Neuronal stem cell (in vitro differentiated cells): Measurements from ENCODE around the gene C14orf119.

Experiments used
- DNase-seq: peaks from one replicate; pipeline ENCODE4 v3.0.0-alpha.2; 2013; ENCODE audit warnings: low spot score
- H2AFZ ChIP-seq: one replicate; pipeline ENCODE4 v1.6.1; 2013; ENCODE audit warnings: mild to moderate bottlenecking, low read length, inconsistent platforms
- H2AK5ac ChIP-seq: 2 replicates; pipeline ENCODE4 v1.6.1; 2013; ENCODE audit warnings: low read depth, mild to moderate bottlenecking, inconsistent platforms, low read length, moderate library complexity, mixed read lengths
- H2BK120ac ChIP-seq: 2 replicates; pipeline ENCODE4 v1.6.1; 2013; ENCODE audit warnings: low read depth, mild to moderate bottlenecking, inconsistent platforms, low read length, moderate library complexity, mixed read lengths
- H2BK12ac ChIP-seq: one replicate; pipeline ENCODE4 v1.6.1; 2013; ENCODE audit warnings: low read length, inconsistent platforms
- H2BK15ac ChIP-seq: 2 replicates; pipeline ENCODE4 v1.6.1; 2013; ENCODE audit warnings: mild to moderate bottlenecking, low read length, inconsistent platforms, mixed read lengths
- H2BK5ac ChIP-seq: one replicate; pipeline ENCODE4 v1.6.1; 2013; ENCODE audit warnings: inconsistent platforms, mild to moderate bottlenecking, low read length, moderate library complexity
- H3K14ac ChIP-seq: one replicate; pipeline ENCODE4 v1.6.1; 2013; ENCODE audit warnings: low read length, inconsistent platforms
- H3K18ac ChIP-seq: 2 replicates; pipeline ENCODE4 v1.6.1; 2013; ENCODE audit warnings: low read length, inconsistent platforms
- H3K23ac ChIP-seq: 2 replicates; pipeline ENCODE4 v1.6.1; 2013; ENCODE audit warnings: low read depth, mild to moderate bottlenecking, mixed read lengths, low read length, inconsistent platforms; ENCODE audit not compliant: poor library complexity
- H3K27ac ChIP-seq: replicated peaks from 3 replicates; pipeline ENCODE4 v1.5.1; 2013; ENCODE audit warnings: low read length, inconsistent platforms
- H3K27me3 ChIP-seq, 3 experiments: 2 replicates each; pipeline ENCODE4 v1.6.1; 2013; ENCODE audit warnings: low read length in 3 of 3, mild to moderate bottlenecking in 2 of 3, inconsistent platforms in 1 of 3, low read depth in 1 of 3, mixed read lengths in 1 of 3, moderate library complexity in 1 of 3; ENCODE audit not compliant: control insufficient read depth in 3 of 3, insufficient read depth in 3 of 3
- H3K36me3 ChIP-seq, 2 donors: replicated peaks in 1 of 2; 2 replicates each; pipeline ENCODE4 v1.6.1; 2013; ENCODE audit warnings: low read length in 2 of 2; ENCODE audit not compliant: control insufficient read depth in 2 of 2, insufficient read depth in 2 of 2
- H3K4ac ChIP-seq: 2 replicates; pipeline ENCODE4 v1.6.1; 2013; ENCODE audit warnings: inconsistent platforms, mild to moderate bottlenecking, low read length, moderate library complexity
- H3K4me1 ChIP-seq, 2 donors: 1 replicate in 1 of 2; 2 replicates in 1 of 2; pipeline ENCODE4 v1.6.1; 2013; ENCODE audit warnings: low read length in 2 of 2, low read depth in 1 of 2; ENCODE audit not compliant: control insufficient read depth in 2 of 2, insufficient read depth in 1 of 2
- H3K4me2 ChIP-seq: one replicate; pipeline ENCODE4 v1.6.1; 2013; ENCODE audit warnings: mild to moderate bottlenecking, low read length, inconsistent platforms; ENCODE audit not compliant: insufficient read depth, poor library complexity, severe bottlenecking
- H3K4me3 ChIP-seq, 2 donors: 2 replicates each; pipeline ENCODE4 v1.5.1; 2013; ENCODE audit warnings: low read length in 2 of 2, mild to moderate bottlenecking in 2 of 2, inconsistent platforms in 1 of 2, moderate library complexity in 1 of 2
- H3K79me1 ChIP-seq: one replicate; pipeline ENCODE4 v1.6.1; 2013; ENCODE audit warnings: low read depth, mild to moderate bottlenecking, inconsistent platforms, low read length, moderate library complexity
- H3K9ac ChIP-seq: one replicate; pipeline ENCODE4 v1.6.1; 2013; ENCODE audit warnings: mild to moderate bottlenecking, low read depth, low read length, inconsistent platforms; ENCODE audit not compliant: poor library complexity
- H3K9me3 ChIP-seq, 2 donors: replicated peaks in 1 of 2; 2 replicates each; pipeline versions ENCODE3 to v1.6.1; 2013; ENCODE audit warnings: low read length in 2 of 2, mild to moderate bottlenecking in 2 of 2, inconsistent platforms in 1 of 2, low read depth in 1 of 2, mixed read lengths in 1 of 2, moderate library complexity in 1 of 2; ENCODE audit not compliant: control insufficient read depth in 2 of 2, insufficient read depth in 1 of 2
- H4K8ac ChIP-seq: one replicate; pipeline ENCODE4 v1.6.1; 2013; ENCODE audit warnings: low read depth, mild to moderate bottlenecking, inconsistent platforms, low read length, moderate library complexity
- H4K91ac ChIP-seq: one replicate; pipeline ENCODE4 v1.6.1; 2013; ENCODE audit warnings: low read length, low read depth, mild to moderate bottlenecking, inconsistent platforms; ENCODE audit not compliant: poor library complexity
- WGBS, 2 donors: extraction: QIAGEN DNeasy Blood & Tissue Kit; methylation state at CpG; one replicate each; pipeline ENCODE4 v1.1.7; 2013; ENCODE audit warnings: missing lambda C conversion rate in 2 of 2, mixed read lengths in 1 of 2; ENCODE audit not compliant: insufficient read length in 2 of 2, insufficient replicate concordance in 1 of 2; ENCODE audit errors: extremely low coverage in 2 of 2; 5-methylcytosine and 5-hydroxymethylcytosine counted together

C14orf119 gene

GRCh38 chr14:23101986-23102625 is 6.8 kb downstream of the C14orf119 start:
- H2BK12ac ChIP-seq: no peak overlapping the region
- H3K9me3 ChIP-seq: no peaks in the 10 kb centered on the region
- no peak overlapping the region for H3K4me3 ChIP-seq
- no peak overlapping the region for H2BK120ac ChIP-seq
- no peak overlapping the region for H3K23ac ChIP-seq
- H3K36me3 ChIP-seq: peaks cover 11 to 27% of the 10 kb centered on the region in 2 donors
- no peak overlapping the region for H3K14ac ChIP-seq
- H3K18ac ChIP-seq: no peak overlapping the region
- H3K27ac ChIP-seq: no peak overlapping the region
- H2BK15ac ChIP-seq: no peak overlapping the region
- DNase-seq: no peak
- H3K9ac ChIP-seq: no peak overlapping the region
- H4K91ac ChIP-seq: no peak overlapping the region
- 100% methylated on average over 2 of the region's 10 CpGs; no CpG with 5 or more reads in 1 of the 2 donors for WGBS, 2 donors
- no peaks in the 10 kb centered on the region for H3K4me1 ChIP-seq
- H3K27me3 ChIP-seq: no peaks in the 10 kb centered on the region
- peak overlapping the region; percentile 26 for H2AK5ac ChIP-seq
- H3K4me2 ChIP-seq: no peak overlapping the region
- no peak overlapping the region for H3K4ac ChIP-seq
- no peak overlapping the region for H2BK5ac ChIP-seq
- no peak overlapping the region for H2AFZ ChIP-seq
- peaks cover 4% of the 10 kb centered on the region for H3K79me1 ChIP-seq
- no peak overlapping the region for H4K8ac ChIP-seq

GRCh38 chr14:23102801-23103200 is 7.5 kb downstream of the C14orf119 start:
- Histone ChIP-seq H2AFZ (no peak overlapping the region), H3K36me3 (peaks cover 7 to 20% of the 10 kb centered on the region in 2 donors), H3K23ac (no peak overlapping the region), H3K27me3 (no peaks in the 10 kb centered on the region), H2BK12ac (no peak overlapping the region), H3K9ac (no peak overlapping the region), H3K4me1 (no peaks in the 10 kb centered on the region), H3K79me1 (peaks cover 1% of the 10 kb centered on the region), H3K4me2 (no peak overlapping the region), H2BK5ac (no peak overlapping the region), H3K14ac (no peak overlapping the region), H2BK120ac (no peak overlapping the region), H3K27ac (no peak overlapping the region), H4K8ac (no peak overlapping the region), H2BK15ac (no peak overlapping the region), H3K18ac (no peak overlapping the region), H4K91ac (no peak overlapping the region), H2AK5ac (no peak overlapping the region), H3K9me3 (no peaks in the 10 kb centered on the region), H3K4ac (no peak overlapping the region), H3K4me3 (no peak overlapping the region)
- DNase-seq: no peak
- no CpG with 5 or more reads among the region's 2 CpGs for WGBS, 2 donors

GRCh38 chr14:23103581-23103980 is 8.3 kb downstream of the C14orf119 start:
- H3K14ac ChIP-seq: no peak overlapping the region
- no peak overlapping the region for H4K8ac ChIP-seq
- no peaks in the 10 kb centered on the region for H3K27me3 ChIP-seq
- no peaks in the 10 kb centered on the region for H3K79me1 ChIP-seq
- no peaks in the 10 kb centered on the region for H3K9me3 ChIP-seq
- no peak overlapping the region for H3K23ac ChIP-seq
- H3K27ac ChIP-seq: no peak overlapping the region
- no peak overlapping the region for H2BK12ac ChIP-seq
- DNase-seq: no peak
- WGBS, 2 donors: no CpG with 5 or more reads among the region's 4 CpGs
- no peak overlapping the region for H3K18ac ChIP-seq
- no peak overlapping the region for H4K91ac ChIP-seq
- no peak overlapping the region for H2BK120ac ChIP-seq
- H3K9ac ChIP-seq: no peak overlapping the region
- H2BK5ac ChIP-seq: no peak overlapping the region
- H3K4me3 ChIP-seq: no peak overlapping the region
- no peak overlapping the region for H3K4ac ChIP-seq
- H3K4me2 ChIP-seq: no peak overlapping the region
- H2BK15ac ChIP-seq: no peak overlapping the region
- H2AK5ac ChIP-seq: no peak overlapping the region
- no peaks in the 10 kb centered on the region for H3K4me1 ChIP-seq
- H2AFZ ChIP-seq: no peak overlapping the region
- peaks cover 2 to 12% of the 10 kb centered on the region in 2 donors for H3K36me3 ChIP-seq

GRCh38 chr14:23104070-23104590 is 8.8 kb downstream of the C14orf119 start:
- no peak overlapping the region for H3K4me2 ChIP-seq
- H3K4me1 ChIP-seq: no peaks in the 10 kb centered on the region
- no peak overlapping the region for H3K23ac ChIP-seq
- H3K36me3 ChIP-seq: peaks cover 1 to 7% of the 10 kb centered on the region in 2 donors
- no peak overlapping the region for H2BK15ac ChIP-seq
- H3K79me1 ChIP-seq: no peaks in the 10 kb centered on the region
- H2BK5ac ChIP-seq: no peak overlapping the region
- no peak for DNase-seq
- no peak overlapping the region for H3K4ac ChIP-seq
- no peak overlapping the region for H3K14ac ChIP-seq
- H2AFZ ChIP-seq: peak overlapping the region; percentile 77
- no peak overlapping the region for H2AK5ac ChIP-seq
- H3K9me3 ChIP-seq: peaks cover 0 to 2% of the 10 kb centered on the region in 2 donors
- H3K27ac ChIP-seq: no peak overlapping the region
- H3K18ac ChIP-seq: no peak overlapping the region
- H3K9ac ChIP-seq: no peak overlapping the region
- no peak overlapping the region for H4K8ac ChIP-seq
- H3K27me3 ChIP-seq: no peaks in the 10 kb centered on the region
- H3K4me3 ChIP-seq: no peak overlapping the region
- no peak overlapping the region for H2BK120ac ChIP-seq
- no peak overlapping the region for H4K91ac ChIP-seq
- no peak overlapping the region for H2BK12ac ChIP-seq
- WGBS, 2 donors: no CpG with 5 or more reads among the region's 6 CpGs
